NCI-H524 treated with DMSO at 0.1 percent for 48 hours (cell line): ENCODE measurements around the gene BIRC3.
"Not testable (repeated sequence)": the region's sequence is repeated elsewhere in the genome, so short reads cannot be mapped to it uniquely, and the experiment has no call there.

Source experiments
- DNase-seq: peaks from one replicate; lab custom pipeline; 2025; lab: John Stamatoyannopoulos, UW

Gene BIRC3

DNA sequence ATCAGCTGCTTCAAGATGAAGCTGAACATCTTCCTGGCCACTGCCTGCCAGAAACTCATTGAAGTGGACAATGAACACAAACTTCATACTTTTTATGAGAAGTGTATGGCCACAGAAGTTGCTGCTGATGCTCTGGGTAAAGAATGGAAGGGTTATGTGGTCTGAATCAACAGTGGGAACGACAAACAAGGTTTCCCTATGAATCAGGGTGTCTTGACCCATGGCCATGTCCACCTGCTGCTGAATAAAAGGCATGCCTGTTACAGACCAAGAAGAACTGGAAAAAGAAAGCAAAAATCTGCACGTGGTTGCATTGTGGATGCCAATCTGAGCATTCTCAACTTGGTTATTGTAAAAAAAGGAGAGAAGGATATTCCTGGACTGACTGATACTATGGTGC lies 22.2 kb upstream of the BIRC3 start:
- no peak for DNase-seq

DNA sequence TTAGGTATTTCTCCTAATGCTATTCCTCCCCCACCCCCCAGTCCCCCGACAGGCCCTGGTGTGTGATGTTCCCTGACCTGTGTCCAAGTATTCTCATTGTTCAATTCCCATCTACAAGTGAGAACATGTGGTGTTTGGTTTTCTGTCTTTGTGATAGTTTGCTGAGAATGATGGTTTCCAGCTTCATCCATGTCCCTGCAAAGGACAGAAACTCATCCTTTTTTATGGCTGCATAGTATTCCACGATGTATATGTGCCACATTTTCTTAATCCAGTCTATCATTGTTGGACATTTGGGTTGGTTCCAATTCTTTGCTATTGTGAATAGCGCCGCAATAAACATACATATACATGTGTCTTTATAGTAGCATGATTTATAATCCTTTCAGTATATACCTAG lies 20.5 kb upstream of the BIRC3 start:
- not testable (repeated sequence) for DNase-seq

DNA sequence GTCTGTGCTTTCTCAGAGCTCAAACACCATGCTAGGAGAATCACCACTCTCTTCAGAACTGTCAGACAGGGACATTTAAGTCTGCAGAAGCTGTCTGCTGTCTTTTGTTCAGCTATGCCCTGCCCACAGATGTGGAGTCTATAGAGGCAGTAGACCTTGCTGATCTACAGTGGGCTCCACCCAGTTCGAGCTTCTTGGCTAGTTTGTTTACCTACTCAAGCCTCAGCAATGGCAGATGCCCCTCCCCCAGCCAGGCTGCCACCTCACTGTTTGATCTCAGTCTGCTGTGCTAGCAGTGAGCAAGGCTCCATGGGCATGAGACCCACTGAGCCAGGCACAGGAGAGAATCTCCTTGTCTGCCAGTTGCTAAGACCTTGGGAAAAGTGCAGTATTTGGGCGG lies 16.4 kb upstream of the BIRC3 start:
- DNase-seq: not testable (repeated sequence)

DNA sequence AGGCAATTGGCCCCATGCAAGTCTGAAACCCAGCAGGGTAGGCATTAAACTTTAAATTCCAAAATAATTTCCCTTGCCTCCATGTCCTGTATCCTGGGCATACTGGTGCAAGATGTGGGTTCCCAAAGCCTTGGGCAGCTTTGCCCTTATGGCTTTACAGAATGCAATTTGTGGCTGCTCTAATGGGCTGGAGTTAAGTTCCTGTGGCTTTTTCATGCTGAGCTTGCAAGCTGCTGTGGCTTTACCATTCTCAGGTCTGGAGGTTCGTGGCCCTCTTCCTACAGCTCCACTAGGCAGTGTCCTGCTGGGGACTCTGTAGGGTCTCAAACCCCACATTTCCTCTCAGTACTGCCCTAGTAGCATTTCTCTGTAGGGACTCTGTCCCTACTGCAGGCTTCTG lies 15.0 kb upstream of the BIRC3 start:
- no peak for DNase-seq

DNA sequence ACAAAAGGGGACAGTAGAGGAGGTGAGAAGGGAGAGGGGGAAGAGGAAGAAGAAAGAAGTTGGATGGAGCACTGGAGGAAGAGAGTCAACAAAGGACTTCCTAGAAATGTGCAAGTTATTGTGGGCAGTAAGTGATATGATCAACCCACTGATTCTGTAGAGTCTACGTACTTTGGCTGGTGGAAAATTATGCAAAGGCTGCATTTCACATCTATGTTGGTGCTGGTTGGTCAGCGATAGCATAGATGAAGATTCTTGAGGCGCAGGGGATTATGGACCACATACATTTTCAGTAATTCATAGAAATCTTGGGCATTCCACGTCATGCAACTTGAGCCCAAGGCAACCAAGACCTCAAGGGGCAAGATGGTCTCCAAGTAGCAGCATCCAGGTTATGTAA lies 12.6 kb upstream of the BIRC3 start:
- DNase-seq: no peak

DNA sequence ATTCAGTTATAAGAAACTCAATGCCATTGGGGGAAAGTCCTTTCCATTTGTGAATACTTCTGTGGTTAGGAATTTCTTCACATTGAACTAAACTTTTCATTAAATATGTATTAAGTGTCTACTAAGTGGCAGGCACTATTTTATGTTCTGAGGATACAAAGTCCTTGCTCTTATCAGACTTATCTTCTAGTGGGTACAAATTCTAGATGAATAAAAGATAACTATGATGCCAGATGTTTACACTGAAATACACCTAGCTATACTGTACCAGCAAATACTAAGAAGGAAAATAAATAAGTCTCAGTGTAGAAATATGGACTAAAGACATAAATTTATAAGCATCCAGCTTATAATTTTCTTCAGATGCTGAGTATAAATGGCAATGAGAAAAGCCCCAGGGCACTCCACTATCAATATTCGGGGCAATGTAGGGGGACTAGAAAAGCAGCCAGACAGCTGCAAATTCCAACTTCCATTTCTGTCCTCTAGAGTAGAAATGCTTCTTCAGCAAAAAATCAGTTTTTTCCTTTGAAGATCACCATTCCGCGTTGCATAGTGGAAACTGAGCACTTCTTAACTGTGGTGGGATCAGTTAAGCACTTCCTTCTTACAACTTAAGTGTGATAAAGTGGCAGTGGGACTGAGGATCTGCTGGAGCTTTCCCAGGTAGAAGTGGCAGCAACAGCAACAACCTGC lies 11.8 kb upstream of the BIRC3 start:
- no peak for DNase-seq

DNA sequence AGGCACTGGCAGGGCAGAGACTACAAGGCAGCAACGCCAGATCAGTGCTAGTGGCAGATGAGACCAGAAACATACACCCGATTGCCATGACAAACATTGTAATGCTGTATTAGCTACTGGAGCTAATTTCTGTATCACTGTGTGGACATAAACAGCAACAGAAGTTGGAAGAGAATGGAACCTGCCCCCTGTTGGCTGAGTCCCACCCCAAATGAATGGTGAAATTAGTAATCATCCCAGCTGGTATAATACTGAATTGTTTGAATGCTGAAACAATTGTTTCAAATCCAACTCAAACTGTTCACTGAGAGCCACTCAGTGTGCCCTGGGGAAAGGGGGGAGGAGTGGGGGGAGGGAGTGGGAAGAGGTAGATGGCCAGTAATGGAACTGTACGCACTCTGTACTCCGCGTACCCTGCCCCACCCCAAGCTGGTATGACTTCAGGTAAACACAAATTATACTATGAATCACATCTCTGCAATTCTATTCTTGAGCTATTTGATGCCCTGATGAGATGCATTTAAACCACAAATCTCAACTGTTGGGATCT lies 11.2 kb upstream of the BIRC3 start:
- DNase-seq: no peak

DNA sequence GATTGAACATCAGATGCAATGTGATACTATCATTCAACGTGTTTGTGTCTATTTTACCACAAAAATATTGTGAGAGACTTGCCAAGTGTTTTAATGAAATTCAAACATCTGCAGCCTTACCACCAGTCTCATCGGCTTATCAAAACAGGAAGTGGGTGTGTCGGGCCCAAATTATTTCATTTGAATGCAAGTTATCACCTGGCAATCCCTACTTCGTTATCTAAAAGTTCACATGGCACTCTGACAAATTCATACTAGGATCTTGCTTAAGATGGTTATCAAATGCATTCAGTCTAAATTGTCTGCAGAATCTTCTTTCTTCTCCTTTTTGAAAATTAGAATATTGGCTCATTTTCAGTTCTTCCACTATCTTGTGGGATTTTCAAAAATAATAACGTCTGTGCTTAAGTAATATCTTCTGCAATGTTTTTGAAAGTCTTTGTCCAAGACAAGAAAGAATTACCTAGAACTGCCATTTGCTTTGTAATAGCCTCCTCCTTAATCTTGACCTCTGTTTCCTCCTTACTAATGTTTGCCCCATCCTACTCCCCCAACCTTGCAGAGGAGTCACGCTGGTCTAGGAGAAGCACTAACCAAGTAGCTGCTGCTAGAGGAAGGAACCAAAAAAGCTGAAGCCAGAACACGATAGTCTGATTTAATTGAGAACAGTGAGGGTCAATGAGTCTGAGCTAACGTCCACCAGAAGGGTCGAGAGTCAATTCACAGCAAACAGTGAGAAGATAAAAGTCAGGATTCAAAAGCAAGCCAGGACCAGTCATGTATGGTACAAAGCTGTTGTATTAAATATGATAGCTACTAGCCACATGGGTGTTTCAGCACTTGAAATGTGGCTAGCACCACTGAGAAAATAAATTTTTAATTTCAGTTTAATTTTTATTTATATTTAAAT lies 10.2 kb upstream of the BIRC3 start:
- DNase-seq: no peak

DNA sequence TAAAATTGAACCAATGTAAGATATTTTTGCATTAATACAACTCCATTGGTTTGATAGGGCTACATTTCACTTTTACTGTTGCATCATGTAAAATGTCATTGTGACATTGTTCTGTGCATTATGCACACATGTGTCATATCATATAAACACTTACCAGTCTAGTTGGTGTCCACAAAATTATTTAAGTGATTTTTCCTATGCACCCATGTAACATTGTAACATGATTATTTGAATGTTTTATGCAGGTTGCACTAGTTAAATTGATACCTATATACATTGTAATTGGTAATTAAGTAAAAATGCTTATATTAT lies 9.6 kb upstream of the BIRC3 start:
- no peak for DNase-seq

DNA sequence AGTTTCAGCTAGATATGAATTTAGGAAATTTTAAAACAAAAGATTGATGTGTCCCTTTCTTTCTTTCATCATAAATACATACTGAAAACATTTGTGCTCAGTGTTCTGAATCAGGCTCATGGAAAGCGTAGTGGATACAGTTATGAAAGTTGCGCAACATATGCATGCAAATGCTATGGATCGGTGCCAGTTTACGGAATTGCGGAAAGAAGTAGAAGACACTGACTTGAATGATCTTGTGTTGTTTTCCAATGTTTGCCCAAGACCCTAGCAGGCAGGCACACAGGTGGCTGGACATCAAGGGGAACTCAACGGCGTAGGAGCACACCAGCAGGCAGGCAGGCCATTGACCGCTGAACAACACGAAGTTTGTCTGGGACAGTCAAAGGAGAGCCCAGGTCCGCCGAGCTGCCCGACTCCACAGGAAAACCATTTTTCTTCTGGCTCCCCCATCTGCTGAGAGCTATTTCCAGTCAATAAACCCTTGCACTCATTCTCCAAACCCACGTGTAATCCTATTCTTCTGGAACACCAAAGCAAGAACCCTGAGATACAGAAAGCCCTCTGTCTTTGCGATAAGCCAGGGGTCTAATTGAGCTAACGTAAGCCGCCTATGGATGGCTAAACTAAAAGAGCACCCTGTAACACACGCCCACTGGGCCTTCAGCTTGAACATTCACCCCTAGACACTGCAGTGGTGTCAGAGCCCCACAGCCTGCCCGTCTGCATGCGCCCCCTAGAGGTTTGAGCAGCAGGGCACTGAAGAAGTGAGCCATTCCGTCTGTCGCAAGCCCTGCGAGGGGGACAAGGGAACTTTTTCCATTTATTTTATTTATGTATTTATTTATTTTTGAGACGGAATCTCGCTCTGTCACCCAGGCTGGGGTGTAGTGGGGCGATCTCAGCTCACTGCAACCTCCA lies 7.4 kb upstream of the BIRC3 start:
- DNase-seq: no peak

DNA sequence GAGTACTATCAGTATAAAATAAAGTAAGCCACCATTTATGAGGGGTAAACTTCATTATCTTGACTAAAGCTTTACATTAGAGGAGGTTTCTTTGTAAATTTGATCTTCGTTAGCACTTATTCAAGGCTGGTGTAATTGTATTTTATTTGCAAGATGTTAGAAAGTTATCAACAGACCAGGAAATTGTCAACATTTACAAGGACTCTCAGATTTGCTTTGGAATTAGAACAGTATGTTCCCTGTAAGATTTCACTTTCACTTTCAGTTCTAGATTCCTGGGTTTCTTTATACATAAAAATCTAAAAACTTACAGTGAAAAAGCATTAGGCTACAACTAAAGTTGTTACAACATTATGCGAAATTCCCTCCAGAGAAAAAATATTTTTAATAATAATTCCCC lies 4.6 kb upstream of the BIRC3 start:
- no peak for DNase-seq

DNA sequence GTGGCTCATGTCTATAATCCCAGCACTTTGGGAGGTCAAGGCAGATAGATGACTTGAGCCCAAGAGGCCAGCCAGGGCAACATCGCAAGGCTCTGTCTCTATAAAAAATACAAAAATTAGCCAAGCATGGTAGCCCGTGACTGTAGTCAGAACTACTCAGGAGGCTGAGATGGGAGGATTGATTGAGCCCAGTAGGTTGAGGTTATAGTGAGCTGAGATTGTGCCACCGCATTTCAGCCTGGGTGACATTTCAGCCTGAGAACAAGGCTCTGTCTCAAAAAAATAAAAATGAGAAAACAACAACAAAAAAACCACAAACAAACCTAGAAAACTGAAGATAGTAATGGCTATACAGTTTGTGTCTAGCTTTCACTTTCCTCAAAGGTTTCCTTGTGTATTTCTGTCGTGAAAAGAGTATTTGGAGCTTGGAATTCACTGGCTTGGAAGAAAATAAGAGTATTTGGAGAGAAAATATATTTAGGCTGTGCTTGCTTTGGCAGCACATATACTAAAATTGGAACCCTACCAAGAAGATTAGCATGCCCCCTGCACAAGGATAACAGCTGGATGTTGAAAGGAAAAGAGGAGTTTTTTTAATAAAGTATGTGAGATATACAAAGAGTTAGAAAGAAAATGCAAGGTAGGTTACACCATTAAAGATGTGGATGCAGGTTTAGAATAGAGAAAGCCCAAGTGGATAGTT lies 3.9 kb upstream of the BIRC3 start:
- DNase-seq: no peak

DNA sequence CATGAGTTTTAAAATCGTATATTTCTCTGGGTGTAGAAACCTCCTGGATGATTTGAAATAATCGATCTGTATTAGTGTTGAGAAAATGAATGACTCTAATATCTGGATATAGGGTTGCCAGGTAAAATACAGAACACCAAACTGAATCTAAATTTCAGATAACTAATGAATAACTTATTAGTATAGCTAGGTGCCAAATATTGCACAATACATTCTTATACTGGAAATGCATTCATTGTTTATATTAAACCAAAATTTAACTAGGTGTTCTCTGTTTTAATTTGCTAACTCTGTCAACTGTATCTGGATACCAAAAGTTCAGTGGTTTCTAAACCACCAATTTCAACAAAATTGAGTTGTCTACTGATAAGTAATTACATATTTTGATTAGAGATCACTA lies 2.5 kb upstream of the BIRC3 start:
- no peak for DNase-seq

DNA sequence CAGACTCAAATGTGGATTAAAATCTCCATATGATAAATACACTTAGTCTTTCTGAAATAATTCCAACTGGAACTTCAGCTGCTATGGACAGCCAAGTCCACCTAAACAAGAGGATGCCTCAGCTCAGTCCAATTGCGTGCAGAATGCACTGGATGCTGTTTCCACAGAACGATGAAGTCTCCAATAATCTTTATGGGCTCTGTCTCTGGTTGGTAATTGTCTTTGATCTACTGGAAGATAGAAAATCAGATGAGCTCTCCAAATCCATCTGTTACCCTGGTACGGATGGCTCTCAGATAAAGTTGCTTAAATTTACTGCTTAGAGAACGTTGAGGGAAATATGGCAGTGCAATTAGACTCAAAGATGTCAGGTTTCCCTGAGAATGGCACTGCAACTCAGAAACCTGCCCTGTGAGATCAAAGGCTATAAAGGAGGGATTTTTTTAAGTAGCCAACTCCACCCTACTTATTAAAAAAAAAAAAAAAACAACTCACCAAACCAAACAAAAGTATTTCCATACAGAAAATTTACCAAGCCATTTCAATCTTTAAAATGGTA lies 859 bp upstream of the BIRC3 start:
- no peak for DNase-seq

DNA sequence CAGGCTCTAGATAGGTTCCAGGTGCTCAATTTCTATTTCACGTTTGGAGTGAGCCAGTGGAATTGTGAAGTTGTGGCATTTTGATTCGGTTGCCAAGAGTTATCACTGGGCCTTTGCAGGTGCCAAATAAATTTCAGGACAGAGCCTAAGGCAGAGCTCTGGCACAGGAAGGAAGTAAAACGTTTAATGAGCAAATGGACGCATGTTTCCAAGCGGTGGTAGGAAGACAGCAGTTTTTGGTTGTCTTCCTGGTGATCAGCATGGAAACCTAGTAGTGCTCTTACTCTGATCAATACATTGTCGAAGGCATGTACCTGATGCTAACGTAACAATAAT lies 452 bp downstream of the BIRC3 start:
- DNase-seq: no peak

DNA sequence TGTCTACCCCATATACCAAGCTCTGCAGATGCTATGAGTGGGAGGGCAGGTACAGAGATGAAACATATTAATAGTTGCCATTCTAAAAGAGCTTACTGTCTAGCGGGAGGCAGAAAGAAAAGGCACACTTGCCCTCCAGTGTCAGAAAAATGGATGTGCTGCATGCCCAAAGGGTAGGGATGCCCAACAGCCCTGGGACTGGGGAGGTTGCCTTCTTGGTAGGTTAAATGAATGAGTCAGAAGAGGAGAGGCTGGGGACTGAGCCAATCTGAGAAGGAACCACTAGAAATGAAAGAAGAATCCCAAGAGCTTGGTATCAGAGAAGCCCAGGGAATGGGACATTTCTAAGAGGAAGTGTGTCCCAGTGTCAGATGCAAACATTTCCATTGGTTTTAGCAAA lies 1.2 kb downstream of the BIRC3 start:
- DNase-seq: no peak

DNA sequence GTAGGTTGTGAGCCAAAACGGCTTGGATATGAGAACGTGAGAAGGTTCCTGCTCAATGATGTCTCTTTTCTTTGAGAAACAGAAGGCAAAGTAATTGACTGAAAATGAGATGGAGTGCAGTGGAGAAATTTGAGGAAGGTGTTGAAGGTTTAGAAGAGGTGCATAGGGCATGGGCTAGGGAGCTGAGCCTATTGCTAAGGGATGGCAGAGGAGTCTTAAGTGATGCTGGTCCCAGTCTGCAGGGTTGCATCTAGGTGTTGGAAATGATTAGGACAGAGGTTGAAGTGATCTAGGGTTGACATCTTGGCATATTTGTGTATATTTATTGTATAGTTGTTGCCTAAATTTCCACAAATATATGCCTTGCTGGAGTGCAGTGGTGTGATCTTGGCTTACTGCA lies 2.3 kb downstream of the BIRC3 start:
- no peak for DNase-seq

DNA sequence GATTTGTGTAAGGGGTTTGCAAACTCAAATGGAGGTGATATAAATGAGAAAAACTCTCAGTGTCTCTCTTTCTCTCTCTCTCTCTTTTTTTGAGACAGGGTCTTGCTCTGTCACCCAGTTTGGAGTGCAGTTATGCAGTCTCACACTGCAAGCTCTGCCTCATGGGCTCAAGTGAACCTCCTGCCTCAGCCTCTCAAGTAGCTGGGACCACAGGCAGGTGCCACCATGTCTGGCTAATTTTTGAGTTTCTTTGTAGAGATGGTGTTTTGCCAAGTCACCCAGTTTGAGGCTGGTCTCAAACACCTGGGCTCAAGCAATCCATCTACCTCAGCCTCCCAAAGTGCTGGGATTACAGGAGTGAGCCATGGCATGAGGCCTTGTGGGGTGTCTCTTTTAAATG lies 2.9 kb downstream of the BIRC3 start:
- DNase-seq: no peak

DNA sequence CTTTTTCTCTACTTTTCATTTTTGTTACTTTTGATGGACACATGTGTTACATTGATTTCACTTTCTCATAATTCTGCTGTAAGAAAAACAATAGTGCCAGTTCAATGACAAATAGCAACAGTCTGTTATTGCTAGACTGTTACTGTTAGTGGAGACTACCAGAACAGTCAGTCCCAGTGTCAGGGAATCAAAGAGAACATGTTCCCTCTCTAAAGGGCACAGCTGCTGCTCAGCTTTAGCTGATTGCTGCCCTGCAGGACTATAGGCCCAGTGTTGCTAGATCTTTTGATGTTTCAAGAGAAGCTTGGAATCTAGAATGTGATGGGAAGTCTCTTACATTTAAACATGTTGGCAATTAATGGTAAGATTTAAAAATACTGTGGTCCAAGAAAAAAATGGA lies 3.4 kb downstream of the BIRC3 start:
- DNase-seq: no peak

DNA sequence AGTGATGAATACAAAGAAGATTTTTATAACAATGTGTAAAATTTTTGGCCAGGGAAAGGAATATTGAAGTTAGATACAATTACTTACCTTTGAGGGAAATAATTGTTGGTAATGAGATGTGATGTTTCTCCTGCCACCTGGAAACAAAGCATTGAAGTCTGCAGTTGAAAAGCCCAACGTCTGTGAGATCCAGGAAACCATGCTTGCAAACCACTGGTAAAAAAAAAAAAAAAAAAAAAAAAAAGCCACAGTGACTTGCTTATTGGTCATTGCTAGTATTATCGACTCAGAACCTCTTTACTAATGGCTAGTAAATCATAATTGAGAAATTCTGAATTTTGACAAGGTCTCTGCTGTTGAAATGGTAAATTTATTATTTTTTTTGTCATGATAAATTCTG lies 5.3 kb downstream of the BIRC3 start:
- no peak for DNase-seq

DNA sequence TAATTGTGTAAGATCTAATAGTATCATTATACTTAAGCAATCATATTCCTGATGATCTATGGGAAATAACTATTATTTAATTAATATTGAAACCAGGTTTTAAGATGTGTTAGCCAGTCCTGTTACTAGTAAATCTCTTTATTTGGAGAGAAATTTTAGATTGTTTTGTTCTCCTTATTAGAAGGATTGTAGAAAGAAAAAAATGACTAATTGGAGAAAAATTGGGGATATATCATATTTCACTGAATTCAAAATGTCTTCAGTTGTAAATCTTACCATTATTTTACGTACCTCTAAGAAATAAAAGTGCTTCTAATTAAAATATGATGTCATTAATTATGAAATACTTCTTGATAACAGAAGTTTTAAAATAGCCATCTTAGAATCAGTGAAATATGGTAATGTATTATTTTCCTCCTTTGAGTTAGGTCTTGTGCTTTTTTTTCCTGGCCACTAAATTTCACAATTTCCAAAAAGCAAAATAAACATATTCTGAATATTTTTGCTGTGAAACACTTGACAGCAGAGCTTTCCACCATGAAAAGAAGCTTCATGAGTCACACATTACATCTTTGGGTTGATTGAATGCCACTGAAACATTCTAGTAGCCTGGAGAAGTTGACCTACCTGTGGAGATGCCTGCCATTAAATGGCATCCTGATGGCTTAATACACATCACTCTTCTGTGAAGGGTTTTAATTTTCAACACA lies 6.4 kb downstream of the BIRC3 start:
- no peak for DNase-seq
